Measurements from ENCODE around the gene ANXA4.

DNA sequence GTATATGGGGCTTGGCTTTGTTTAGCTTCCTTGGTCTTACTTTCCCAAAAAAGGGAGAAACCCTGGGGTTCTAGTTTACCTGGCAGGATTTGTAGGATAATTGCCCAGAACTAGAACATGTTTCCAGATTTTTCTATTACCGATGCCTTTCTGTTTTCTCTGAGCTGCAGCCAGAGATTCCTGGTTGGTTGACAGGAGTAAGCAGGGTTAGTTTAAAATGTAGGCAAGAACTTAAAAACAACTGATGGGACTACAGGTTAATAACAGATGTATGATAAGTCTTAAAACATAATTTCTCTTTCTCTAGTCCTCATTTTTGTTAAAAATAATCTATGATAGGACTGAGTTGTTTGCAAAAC is 48.6 kb downstream of the ANXA4 start:
- TF ChIP-seq, protein P1, sequence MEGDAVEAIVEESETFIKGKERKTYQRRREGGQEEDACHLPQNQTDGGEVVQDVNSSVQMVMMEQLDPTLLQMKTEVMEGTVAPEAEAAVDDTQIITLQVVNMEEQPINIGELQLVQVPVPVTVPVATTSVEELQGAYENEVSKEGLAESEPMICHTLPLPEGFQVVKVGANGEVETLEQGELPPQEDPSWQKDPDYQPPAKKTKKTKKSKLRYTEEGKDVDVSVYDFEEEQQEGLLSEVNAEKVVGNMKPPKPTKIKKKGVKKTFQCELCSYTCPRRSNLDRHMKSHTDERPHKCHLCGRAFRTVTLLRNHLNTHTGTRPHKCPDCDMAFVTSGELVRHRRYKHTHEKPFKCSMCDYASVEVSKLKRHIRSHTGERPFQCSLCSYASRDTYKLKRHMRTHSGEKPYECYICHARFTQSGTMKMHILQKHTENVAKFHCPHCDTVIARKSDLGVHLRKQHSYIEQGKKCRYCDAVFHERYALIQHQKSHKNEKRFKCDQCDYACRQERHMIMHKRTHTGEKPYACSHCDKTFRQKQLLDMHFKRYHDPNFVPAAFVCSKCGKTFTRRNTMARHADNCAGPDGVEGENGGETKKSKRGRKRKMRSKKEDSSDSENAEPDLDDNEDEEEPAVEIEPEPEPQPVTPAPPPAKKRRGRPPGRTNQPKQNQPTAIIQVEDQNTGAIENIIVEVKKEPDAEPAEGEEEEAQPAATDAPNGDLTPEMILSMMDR (IDR thresholded peaks at IDR 0.05): no peak
- no peak for TF ChIP-seq POLR2A (IDR thresholded peaks at IDR 0.05)

Data from thyroid gland (tissue), 4 donors.